ENCODE measurements around the gene FBXW5. TPM values are rescaled to one million over a fixed set of nuclear protein-coding genes. Genes with fewer than 3 reads are reported as not detected.

Gene FBXW5
- polyA plus RNA-seq, 1 donor from 2014 or later: 138 TPM

- H3F3A ChIP-seq (ENCODE audit: insufficient read depth, low read length, poor library complexity, severe bottlenecking): no peaks in the 10 kb centered on the region
- no peak within 1 kb of the TSS for H2AFZ ChIP-seq (ENCODE audit: low read depth, low read length)
- TF ChIP-seq EP300 (conservative IDR thresholded peaks at IDR 0.05; ENCODE audit: poor library complexity, severe bottlenecking) (no peak), RAD21 (conservative IDR thresholded peaks at IDR 0.05) (no peak), CTCF (IDR thresholded peaks at IDR 0.05; ENCODE audit: poor library complexity, severe bottlenecking) (no peak), REST (IDR thresholded peaks at IDR 0.05; ENCODE audit: borderline replicate concordance) (no peak), TAF1 (IDR thresholded peaks at IDR 0.05; ENCODE audit: low read depth) (no peak), POLR2AphosphoS5 (IDR thresholded peaks at IDR 0.05) (no peak), MXI1 (conservative IDR thresholded peaks at IDR 0.05; ENCODE audit: poor library complexity, severe bottlenecking) (no peak), EZH2 (IDR thresholded peaks at IDR 0.05; ENCODE audit: borderline replicate concordance, insufficient read depth, low read length, poor library complexity, severe bottlenecking) (no peak), SMC3 (conservative IDR thresholded peaks at IDR 0.05; ENCODE audit: poor library complexity) (no peak)
- no peak within 1 kb of the TSS for H3K9ac ChIP-seq (ENCODE audit: low read length)
- no peaks in the 10 kb centered on the region for H3K9me2 ChIP-seq (ENCODE audit: insufficient read depth, low read length)
- peaks cover 40% of the 10 kb centered on the region for H3K27me3 ChIP-seq (ENCODE audit: insufficient read depth, low read depth, low read length)
- no peaks in the 10 kb centered on the region for H3K36me3 ChIP-seq (ENCODE audit: insufficient read depth, low read length)
- H4K20me1 ChIP-seq (ENCODE audit: insufficient read depth): no peaks in the 10 kb centered on the region
- H3K79me2 ChIP-seq (replicated peaks; ENCODE audit: insufficient read depth, low read length): no peaks in the 10 kb centered on the region
- no peak within 1 kb of the TSS for H3K27ac ChIP-seq (ENCODE audit: low read length)
- H3K9me3 ChIP-seq (ENCODE audit: low read length): no peaks in the 10 kb centered on the region
- H3K4me3 ChIP-seq (ENCODE audit: low read length): no peak within 1 kb of the TSS
- no peak within 1 kb of the TSS for H3K4me2 ChIP-seq (ENCODE audit: low read length)
Measured at GRCh38 chr9:136982232-136983051, 37.9 kb upstream of the FBXW5 start, which contains the start of gene LCNL1. LCNL1 (plus strand) TSS chr9:136982993; CDS start chr9:136983587, 594 bp downstream.

GRCh38 chr9:136981588-136982231 lies 37.2 kb upstream of the FBXW5 start:
- H3K9me3 ChIP-seq (ENCODE audit: low read length): no peaks in the 10 kb centered on the region
- H3K9me2 ChIP-seq (ENCODE audit: insufficient read depth, low read length): no peaks in the 10 kb centered on the region
- peaks cover 43% of the 10 kb centered on the region for H3K27me3 ChIP-seq (ENCODE audit: insufficient read depth, low read depth, low read length)
- no peaks in the 10 kb centered on the region for H3K36me3 ChIP-seq (ENCODE audit: insufficient read depth, low read length)
- no peaks in the 10 kb centered on the region for H3K79me2 ChIP-seq (replicated peaks; ENCODE audit: insufficient read depth, low read length)
- no peak overlapping the region for H3K4me2 ChIP-seq (ENCODE audit: low read length)
- H3K9ac ChIP-seq (ENCODE audit: low read length): no peak overlapping the region
- H3F3A ChIP-seq (ENCODE audit: insufficient read depth, low read length, poor library complexity, severe bottlenecking): no peaks in the 10 kb centered on the region
- no peaks in the 10 kb centered on the region for H4K20me1 ChIP-seq (ENCODE audit: insufficient read depth)
- no peak overlapping the region for H3K27ac ChIP-seq (ENCODE audit: low read length)
- no peak overlapping the region for H3K4me3 ChIP-seq (ENCODE audit: low read length)
- no peak for TF ChIP-seq RAD21 (conservative IDR thresholded peaks at IDR 0.05)
- no peak for TF ChIP-seq REST (IDR thresholded peaks at IDR 0.05; ENCODE audit: borderline replicate concordance)
- no peak for TF ChIP-seq EZH2 (IDR thresholded peaks at IDR 0.05; ENCODE audit: borderline replicate concordance, insufficient read depth, low read length, poor library complexity, severe bottlenecking)
- TF ChIP-seq CTCF (IDR thresholded peaks at IDR 0.05; ENCODE audit: poor library complexity, severe bottlenecking): no peak
- no peak for TF ChIP-seq POLR2AphosphoS5 (IDR thresholded peaks at IDR 0.05)
- TF ChIP-seq SMC3 (conservative IDR thresholded peaks at IDR 0.05; ENCODE audit: poor library complexity): no peak
- TF ChIP-seq TAF1 (IDR thresholded peaks at IDR 0.05; ENCODE audit: low read depth): no peak
- TF ChIP-seq MXI1 (conservative IDR thresholded peaks at IDR 0.05; ENCODE audit: poor library complexity, severe bottlenecking): no peak
- TF ChIP-seq EP300 (conservative IDR thresholded peaks at IDR 0.05; ENCODE audit: poor library complexity, severe bottlenecking): no peak
- H2AFZ ChIP-seq (ENCODE audit: low read depth, low read length): no peak overlapping the region
